MM.1S (cell line): ENCODE measurements around the gene KCNJ16.

Source experiments
- EZH2 ChIP-seq: fragments of 300-600 bp; sonication (generic); optimal IDR thresholded peaks from 2 replicates; pipeline ENCODE3; 2017; ENCODE audit warnings: low read depth, mild to moderate bottlenecking, antibody characterized with exemption, low read length, mixed read lengths
- TF ChIP-seq, protein P1 (sequence below): fragments of 300-600 bp; sonication (generic); IDR thresholded peaks from 2 replicates; pipeline ENCODE4 v1.5.1; 2016; ENCODE audit warnings: antibody characterized with exemption, low read length, mixed read lengths

GRCh38 chr17:70028978-70029767 is 45.9 kb upstream of the KCNJ16 start:
- TF ChIP-seq, protein P1, sequence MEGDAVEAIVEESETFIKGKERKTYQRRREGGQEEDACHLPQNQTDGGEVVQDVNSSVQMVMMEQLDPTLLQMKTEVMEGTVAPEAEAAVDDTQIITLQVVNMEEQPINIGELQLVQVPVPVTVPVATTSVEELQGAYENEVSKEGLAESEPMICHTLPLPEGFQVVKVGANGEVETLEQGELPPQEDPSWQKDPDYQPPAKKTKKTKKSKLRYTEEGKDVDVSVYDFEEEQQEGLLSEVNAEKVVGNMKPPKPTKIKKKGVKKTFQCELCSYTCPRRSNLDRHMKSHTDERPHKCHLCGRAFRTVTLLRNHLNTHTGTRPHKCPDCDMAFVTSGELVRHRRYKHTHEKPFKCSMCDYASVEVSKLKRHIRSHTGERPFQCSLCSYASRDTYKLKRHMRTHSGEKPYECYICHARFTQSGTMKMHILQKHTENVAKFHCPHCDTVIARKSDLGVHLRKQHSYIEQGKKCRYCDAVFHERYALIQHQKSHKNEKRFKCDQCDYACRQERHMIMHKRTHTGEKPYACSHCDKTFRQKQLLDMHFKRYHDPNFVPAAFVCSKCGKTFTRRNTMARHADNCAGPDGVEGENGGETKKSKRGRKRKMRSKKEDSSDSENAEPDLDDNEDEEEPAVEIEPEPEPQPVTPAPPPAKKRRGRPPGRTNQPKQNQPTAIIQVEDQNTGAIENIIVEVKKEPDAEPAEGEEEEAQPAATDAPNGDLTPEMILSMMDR = no peak
- TF ChIP-seq EZH2 = no peak
